WTC11 (cell line): Measurements from ENCODE around the gene HMCES.
"Not testable (repeated sequence)": the region's sequence is repeated elsewhere in the genome, so short reads cannot be mapped to it uniquely, and the experiment has no call there.

Source experiments
- E2F4 ChIP-seq: sonication (generic); formaldehyde crosslinking; IDR thresholded peaks from 2 replicates; pipeline ENCODE4 v1.8.1; 2022; ENCODE audit warnings: low read depth, mild to moderate bottlenecking, moderate library complexity, missing genetic modification reagents, borderline replicate concordance
- TF ChIP-seq, protein P1 (sequence below): sonication (generic); formaldehyde crosslinking; IDR thresholded peaks from 2 replicates; pipeline ENCODE4 v1.8.1; 2022; ENCODE audit warnings: mild to moderate bottlenecking, missing genetic modification reagents, moderate library complexity, borderline replicate concordance
- TF ChIP-seq, protein P2 (sequence below): fragments of 200-600 bp; IDR thresholded peaks from 2 replicates; pipeline ENCODE4 v1.8.0; 2022; ENCODE audit warnings: antibody characterized with exemption
- TF ChIP-seq, protein P3 (sequence below): sonication (generic); formaldehyde crosslinking; IDR thresholded peaks from 2 replicates; pipeline ENCODE4 v1.8.0; 2022; ENCODE audit warnings: missing genetic modification reagents

DNA sequence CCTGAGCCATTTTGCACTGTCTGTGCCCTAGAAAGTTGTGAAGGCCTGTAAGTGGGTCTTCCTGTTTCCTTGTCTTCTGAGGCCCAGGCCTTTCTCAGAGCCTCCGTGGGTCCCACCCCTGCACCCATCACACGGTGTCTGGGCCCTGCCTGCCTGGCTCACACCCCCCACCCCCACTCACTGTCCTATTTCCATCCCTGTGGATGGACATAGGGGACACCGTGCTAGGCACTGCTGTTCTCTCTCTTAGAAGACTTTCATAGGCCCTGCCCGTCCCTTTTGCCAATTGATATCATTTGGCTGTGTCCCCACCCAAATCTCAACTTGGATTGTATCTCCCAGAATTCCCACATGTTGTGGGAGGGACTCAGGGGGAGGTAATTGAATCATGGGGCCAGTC, 59.0 kb downstream of the HMCES start:
- TF ChIP-seq, protein P1, sequence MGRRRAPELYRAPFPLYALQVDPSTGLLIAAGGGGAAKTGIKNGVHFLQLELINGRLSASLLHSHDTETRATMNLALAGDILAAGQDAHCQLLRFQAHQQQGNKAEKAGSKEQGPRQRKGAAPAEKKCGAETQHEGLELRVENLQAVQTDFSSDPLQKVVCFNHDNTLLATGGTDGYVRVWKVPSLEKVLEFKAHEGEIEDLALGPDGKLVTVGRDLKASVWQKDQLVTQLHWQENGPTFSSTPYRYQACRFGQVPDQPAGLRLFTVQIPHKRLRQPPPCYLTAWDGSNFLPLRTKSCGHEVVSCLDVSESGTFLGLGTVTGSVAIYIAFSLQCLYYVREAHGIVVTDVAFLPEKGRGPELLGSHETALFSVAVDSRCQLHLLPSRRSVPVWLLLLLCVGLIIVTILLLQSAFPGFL (CRISPR knock-in tag), result not testable (repeated sequence)
- not testable (repeated sequence) for TF ChIP-seq E2F4 (CRISPR knock-in tag)
- TF ChIP-seq, protein P2, sequence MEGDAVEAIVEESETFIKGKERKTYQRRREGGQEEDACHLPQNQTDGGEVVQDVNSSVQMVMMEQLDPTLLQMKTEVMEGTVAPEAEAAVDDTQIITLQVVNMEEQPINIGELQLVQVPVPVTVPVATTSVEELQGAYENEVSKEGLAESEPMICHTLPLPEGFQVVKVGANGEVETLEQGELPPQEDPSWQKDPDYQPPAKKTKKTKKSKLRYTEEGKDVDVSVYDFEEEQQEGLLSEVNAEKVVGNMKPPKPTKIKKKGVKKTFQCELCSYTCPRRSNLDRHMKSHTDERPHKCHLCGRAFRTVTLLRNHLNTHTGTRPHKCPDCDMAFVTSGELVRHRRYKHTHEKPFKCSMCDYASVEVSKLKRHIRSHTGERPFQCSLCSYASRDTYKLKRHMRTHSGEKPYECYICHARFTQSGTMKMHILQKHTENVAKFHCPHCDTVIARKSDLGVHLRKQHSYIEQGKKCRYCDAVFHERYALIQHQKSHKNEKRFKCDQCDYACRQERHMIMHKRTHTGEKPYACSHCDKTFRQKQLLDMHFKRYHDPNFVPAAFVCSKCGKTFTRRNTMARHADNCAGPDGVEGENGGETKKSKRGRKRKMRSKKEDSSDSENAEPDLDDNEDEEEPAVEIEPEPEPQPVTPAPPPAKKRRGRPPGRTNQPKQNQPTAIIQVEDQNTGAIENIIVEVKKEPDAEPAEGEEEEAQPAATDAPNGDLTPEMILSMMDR, result not testable (repeated sequence)
- TF ChIP-seq, protein P3, sequence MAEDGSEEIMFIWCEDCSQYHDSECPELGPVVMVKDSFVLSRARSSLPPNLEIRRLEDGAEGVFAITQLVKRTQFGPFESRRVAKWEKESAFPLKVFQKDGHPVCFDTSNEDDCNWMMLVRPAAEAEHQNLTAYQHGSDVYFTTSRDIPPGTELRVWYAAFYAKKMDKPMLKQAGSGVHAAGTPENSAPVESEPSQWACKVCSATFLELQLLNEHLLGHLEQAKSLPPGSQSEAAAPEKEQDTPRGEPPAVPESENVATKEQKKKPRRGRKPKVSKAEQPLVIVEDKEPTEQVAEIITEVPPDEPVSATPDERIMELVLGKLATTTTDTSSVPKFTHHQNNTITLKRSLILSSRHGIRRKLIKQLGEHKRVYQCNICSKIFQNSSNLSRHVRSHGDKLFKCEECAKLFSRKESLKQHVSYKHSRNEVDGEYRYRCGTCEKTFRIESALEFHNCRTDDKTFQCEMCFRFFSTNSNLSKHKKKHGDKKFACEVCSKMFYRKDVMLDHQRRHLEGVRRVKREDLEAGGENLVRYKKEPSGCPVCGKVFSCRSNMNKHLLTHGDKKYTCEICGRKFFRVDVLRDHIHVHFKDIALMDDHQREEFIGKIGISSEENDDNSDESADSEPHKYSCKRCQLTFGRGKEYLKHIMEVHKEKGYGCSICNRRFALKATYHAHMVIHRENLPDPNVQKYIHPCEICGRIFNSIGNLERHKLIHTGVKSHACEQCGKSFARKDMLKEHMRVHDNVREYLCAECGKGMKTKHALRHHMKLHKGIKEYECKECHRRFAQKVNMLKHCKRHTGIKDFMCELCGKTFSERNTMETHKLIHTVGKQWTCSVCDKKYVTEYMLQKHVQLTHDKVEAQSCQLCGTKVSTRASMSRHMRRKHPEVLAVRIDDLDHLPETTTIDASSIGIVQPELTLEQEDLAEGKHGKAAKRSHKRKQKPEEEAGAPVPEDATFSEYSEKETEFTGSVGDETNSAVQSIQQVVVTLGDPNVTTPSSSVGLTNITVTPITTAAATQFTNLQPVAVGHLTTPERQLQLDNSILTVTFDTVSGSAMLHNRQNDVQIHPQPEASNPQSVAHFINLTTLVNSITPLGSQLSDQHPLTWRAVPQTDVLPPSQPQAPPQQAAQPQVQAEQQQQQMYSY (CRISPR knock-in tag), result not testable (repeated sequence)
